ENCODE data around the gene SEC61G. TPM values are rescaled to one million over a fixed set of nuclear protein-coding genes. Genes with fewer than 3 reads are reported as not detected.

Gene SEC61G
- total RNA-seq, 2 experiments from 2014 or later: 88.7 to 146 TPM

DNA sequence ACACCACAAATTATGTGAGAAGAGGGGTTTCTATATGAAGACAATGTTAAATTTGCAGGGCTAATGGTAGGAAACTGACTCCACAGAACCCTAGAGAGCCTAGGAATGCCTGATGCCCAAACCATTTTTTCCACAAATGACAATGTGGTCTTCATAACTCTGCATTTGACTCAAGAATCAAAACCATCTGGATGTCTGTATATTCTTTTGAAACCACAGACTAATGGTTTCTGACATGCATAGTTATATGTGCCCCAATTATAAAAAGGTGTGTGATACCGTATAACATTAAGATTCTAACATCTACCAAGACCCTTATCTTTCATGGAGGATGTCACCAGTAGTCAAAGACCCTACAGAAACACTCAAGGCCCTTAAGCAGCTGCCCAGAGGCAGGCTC lies 20.3 kb downstream of the SEC61G start:
- no peaks in the 10 kb centered on the region for H3K36me3 ChIP-seq (ENCODE audit: insufficient read depth, low read length)
- no peak overlapping the region for H3K27ac ChIP-seq (ENCODE audit: low read depth, low read length, poor library complexity, severe bottlenecking)
- no peak overlapping the region for H2AFZ ChIP-seq (ENCODE audit: low read length)
- no peaks in the 10 kb centered on the region for H4K20me1 ChIP-seq (ENCODE audit: insufficient read depth, low read length)
- POLR2A ChIA-PET: interaction anchor here (0.7 kb wide), 1 partner anchor 106 kb away, joined by 3 read pairs; no protein-coding TSS in a partner anchor
- no peak overlapping the region for H3K4me2 ChIP-seq (ENCODE audit: low read length)
- CTCF ChIA-PET (ENCODE audit: unreplicated experiment): no interaction called here
- no peak for DNase-seq (ENCODE audit: low spot score)
- H3K79me2 ChIP-seq (ENCODE audit: insufficient read depth, low read depth, low read length): no peaks in the 10 kb centered on the region
- no peaks in the 10 kb centered on the region for H3K4me1 ChIP-seq (ENCODE audit: insufficient read depth, low read length, poor library complexity, severe bottlenecking)
- H3K9me2 ChIP-seq (ENCODE audit: insufficient read depth, low read length): no peaks in the 10 kb centered on the region
- TF ChIP-seq CTCF (conservative IDR thresholded peaks at IDR 0.05; ENCODE audit: low read length): no peak
- TF ChIP-seq EZH2phosphoT487 (IDR thresholded peaks at IDR 0.05; ENCODE audit: borderline replicate concordance, low read depth, low read length): no peak
- no peaks in the 10 kb centered on the region for H3K9me3 ChIP-seq (ENCODE audit: low read length)
- no peak overlapping the region for H3K4me3 ChIP-seq (ENCODE audit: low read depth, low read length, poor library complexity, severe bottlenecking)
- BruUV-seq (replicated peaks): no TSS peak
- intact Hi-C loops (cut with micrococcal nuclease; ENCODE audit: unreplicated experiment): no loop called here

DNA sequence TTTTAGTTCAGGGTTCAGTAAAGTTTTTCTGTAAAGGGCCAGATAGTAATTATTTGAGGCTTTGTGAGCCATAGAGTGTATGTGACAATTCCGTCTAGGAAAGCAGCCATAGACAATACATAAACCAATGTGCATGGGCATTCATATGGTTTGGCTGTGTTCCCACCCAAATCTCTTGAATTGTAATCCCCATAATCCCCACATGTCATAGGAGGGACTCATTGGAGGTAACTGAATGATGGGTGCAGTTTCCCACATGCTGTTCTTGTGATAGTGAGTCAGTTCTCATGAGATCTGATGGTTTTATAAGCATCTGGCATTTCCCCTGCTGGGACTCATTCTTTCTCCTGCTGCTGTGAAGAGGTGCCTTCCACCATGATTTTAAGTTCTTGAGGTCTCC lies 29.9 kb downstream of the SEC61G start:
- H3K4me2 ChIP-seq (ENCODE audit: low read length): no peak overlapping the region
- no peak overlapping the region for H2AFZ ChIP-seq (ENCODE audit: low read length)
- H3K9me2 ChIP-seq (ENCODE audit: insufficient read depth, low read length): no peaks in the 10 kb centered on the region
- no peaks in the 10 kb centered on the region for H3K36me3 ChIP-seq (ENCODE audit: insufficient read depth, low read length)
- no peaks in the 10 kb centered on the region for H3K79me2 ChIP-seq (ENCODE audit: insufficient read depth, low read depth, low read length)
- intact Hi-C loops (cut with micrococcal nuclease; ENCODE audit: unreplicated experiment): no loop called here
- no peaks in the 10 kb centered on the region for H4K20me1 ChIP-seq (ENCODE audit: insufficient read depth, low read length)
- no peaks in the 10 kb centered on the region for H3K4me1 ChIP-seq (ENCODE audit: insufficient read depth, low read length, poor library complexity, severe bottlenecking)
- POLR2A ChIA-PET: no interaction called here
- CTCF ChIA-PET (ENCODE audit: unreplicated experiment): no interaction called here
- no peaks in the 10 kb centered on the region for H3K9me3 ChIP-seq (ENCODE audit: low read length)
- no TSS peak for BruUV-seq (replicated peaks)
- no peak for DNase-seq (ENCODE audit: low spot score)
- TF ChIP-seq EZH2phosphoT487 (IDR thresholded peaks at IDR 0.05; ENCODE audit: borderline replicate concordance, low read depth, low read length): no peak
- no peak for TF ChIP-seq CTCF (conservative IDR thresholded peaks at IDR 0.05; ENCODE audit: low read length)
- H3K4me3 ChIP-seq (ENCODE audit: low read depth, low read length, poor library complexity, severe bottlenecking): no peak overlapping the region
- H3K27ac ChIP-seq (ENCODE audit: low read depth, low read length, poor library complexity, severe bottlenecking): no peak overlapping the region

DNA sequence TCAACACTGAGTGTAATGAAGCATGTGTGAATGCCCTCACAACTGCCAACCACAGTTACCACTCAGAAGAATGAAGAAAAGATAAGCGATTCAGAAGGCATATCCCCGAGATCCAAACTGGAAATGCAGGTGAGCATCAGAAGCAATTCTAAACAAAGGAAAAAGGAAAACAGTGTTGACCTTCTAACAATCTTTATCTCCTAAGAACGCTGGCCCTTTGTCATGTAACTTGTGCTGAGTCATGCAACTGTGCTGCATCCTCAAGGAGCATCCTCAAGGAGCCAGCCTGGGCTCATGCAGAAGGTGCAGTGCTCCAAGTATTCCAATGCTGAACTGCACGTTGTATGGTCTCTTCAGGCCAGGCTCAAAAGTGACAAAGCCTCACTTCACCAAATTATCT lies 30.6 kb downstream of the SEC61G start:
- no TSS peak for BruUV-seq (replicated peaks)
- no peak overlapping the region for H3K27ac ChIP-seq (ENCODE audit: low read depth, low read length, poor library complexity, severe bottlenecking)
- H3K4me3 ChIP-seq (ENCODE audit: low read depth, low read length, poor library complexity, severe bottlenecking): no peak overlapping the region
- no peak for DNase-seq (ENCODE audit: low spot score)
- intact Hi-C loops (cut with micrococcal nuclease; ENCODE audit: unreplicated experiment): no loop called here
- no peaks in the 10 kb centered on the region for H3K36me3 ChIP-seq (ENCODE audit: insufficient read depth, low read length)
- no peaks in the 10 kb centered on the region for H4K20me1 ChIP-seq (ENCODE audit: insufficient read depth, low read length)
- no peak overlapping the region for H3K4me2 ChIP-seq (ENCODE audit: low read length)
- TF ChIP-seq CTCF (conservative IDR thresholded peaks at IDR 0.05; ENCODE audit: low read length): no peak
- CTCF ChIA-PET (ENCODE audit: unreplicated experiment): no interaction called here
- H3K4me1 ChIP-seq (ENCODE audit: insufficient read depth, low read length, poor library complexity, severe bottlenecking): no peaks in the 10 kb centered on the region
- H3K9me3 ChIP-seq (ENCODE audit: low read length): no peaks in the 10 kb centered on the region
- no peaks in the 10 kb centered on the region for H3K9me2 ChIP-seq (ENCODE audit: insufficient read depth, low read length)
- no peaks in the 10 kb centered on the region for H3K79me2 ChIP-seq (ENCODE audit: insufficient read depth, low read depth, low read length)
- no peak overlapping the region for H2AFZ ChIP-seq (ENCODE audit: low read length)
- POLR2A ChIA-PET: no interaction called here
